ENCODE results near the gene IFNL3.

DNA sequence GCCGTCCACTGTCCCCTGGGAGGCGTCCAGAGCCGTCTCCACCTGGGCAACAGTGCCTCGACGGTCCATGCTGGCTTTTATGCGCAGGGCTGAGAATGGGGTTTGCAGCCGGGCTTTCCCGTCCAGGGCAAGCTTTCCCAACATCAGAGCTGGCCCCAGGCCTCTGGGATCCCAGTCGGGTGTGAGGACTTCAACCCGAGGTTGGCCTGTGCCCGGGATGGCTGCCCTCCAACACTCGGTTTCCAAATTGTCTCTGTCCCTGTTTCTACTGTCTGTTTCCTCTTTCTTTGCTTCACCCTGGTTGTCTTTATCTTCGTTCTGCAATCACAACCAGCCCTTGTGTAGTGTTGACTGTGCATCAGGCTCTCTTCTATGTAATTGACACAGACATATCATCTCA is 4.0 kb upstream of the IFNL3 start, which contains the start of gene IFNL4:
- TF ChIP-seq EZH2 (IDR thresholded peaks at IDR 0.05; ENCODE audit: insufficient read depth, poor library complexity, severe bottlenecking): no peak
- TF ChIP-seq EZH2phosphoT487 (IDR thresholded peaks at IDR 0.05; ENCODE audit: insufficient read depth, low read depth): no peak

All from GM23248 (cell line).